ENCODE data around the gene FAAH2.
"Not testable (repeated sequence)": the region's sequence is repeated elsewhere in the genome, so short reads cannot be mapped to it uniquely, and the experiment has no call there.

FAAH2 gene, protein sequence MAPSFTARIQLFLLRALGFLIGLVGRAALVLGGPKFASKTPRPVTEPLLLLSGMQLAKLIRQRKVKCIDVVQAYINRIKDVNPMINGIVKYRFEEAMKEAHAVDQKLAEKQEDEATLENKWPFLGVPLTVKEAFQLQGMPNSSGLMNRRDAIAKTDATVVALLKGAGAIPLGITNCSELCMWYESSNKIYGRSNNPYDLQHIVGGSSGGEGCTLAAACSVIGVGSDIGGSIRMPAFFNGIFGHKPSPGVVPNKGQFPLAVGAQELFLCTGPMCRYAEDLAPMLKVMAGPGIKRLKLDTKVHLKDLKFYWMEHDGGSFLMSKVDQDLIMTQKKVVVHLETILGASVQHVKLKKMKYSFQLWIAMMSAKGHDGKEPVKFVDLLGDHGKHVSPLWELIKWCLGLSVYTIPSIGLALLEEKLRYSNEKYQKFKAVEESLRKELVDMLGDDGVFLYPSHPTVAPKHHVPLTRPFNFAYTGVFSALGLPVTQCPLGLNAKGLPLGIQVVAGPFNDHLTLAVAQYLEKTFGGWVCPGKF

GRCh38 chrX:57286507-57287251 lies at the start of gene FAAH2:
FAAH2 (plus strand) TSS chrX:57286706; CDS start chrX:57286826, 120 bp downstream.
- DNase-seq: peak; percentile 86

GRCh38 chrX:57241967-57242366 lies 44.5 kb upstream of the FAAH2 start:
- no peak for DNase-seq

DNA sequence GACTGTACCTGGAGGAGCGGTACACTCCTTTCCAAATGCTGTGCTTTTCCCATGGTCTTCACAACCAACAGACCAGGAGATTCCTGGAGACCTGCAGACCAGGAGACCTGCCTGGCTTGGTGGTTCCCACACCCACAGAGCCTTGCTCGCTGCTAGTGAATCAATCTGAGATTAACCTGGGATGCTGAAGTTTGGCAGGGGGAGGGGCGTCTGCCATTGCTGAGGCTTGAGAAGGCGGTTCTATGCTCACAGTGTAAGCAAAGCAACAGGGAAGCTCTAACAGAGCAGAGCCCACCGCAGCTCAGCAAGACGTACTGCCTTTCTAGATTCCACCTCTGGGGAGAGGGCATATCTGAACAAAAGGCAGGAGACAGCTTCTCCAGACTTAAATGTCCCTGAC lies 34.5 kb upstream of the FAAH2 start:
- no peak for DNase-seq

DNA sequence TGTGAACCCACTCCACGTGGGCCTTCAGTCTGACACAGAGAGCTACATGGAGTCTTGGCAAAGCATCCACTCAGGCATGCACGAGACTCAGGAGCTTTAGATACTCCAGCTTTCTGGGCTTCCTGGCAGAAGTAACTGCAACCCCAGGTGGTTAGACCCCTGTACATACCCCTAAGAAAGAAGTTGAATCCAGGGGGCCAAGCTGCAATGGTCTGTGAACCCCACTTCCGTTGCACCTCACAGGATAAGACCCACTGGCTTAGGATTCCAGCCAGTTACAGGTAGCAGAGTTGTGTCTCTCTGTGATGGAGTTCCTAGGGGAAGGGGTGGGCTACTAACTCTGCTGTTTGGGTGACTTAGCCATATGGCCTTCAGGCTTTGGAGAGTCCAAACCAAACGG lies 21.4 kb upstream of the FAAH2 start:
- DNase-seq: no peak

DNA sequence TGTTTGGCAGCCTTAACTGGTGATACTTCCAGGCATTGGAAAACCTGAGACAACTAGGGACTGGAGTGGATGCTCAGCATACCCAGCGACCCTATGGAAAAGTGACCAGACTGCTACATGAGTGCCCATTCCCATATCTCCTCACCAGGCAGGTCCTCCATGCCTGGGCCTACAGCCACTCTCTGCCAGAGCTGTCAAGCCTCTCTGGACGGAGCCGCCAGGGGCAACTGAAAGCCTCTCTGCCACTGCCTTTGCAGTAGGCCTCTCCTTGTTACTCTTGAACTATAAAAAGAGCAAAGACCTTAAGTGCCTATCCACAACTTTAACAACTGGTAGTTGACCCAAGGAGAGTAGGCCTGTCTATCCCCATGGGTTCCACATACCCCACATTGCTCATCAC lies 20.2 kb upstream of the FAAH2 start:
- no peak for DNase-seq

DNA sequence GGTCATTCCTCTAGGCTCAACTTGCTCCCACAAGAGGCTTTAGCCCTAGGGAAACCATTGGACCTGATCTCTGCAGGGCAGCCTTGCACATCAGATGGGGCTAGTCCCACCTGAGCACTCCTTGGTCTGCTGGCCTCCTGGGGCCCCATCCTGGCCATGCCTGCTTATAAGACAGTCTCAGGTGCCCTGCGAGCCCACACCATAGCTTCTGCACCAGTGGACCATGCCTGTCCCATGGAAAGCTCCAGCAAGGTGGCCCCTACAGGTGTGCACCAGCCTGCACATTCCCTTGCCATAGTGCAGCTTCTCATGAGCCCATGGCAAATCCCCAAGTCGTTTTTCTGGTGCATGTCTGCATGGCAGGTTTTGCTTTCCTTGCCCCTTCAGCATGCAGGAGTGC lies 19.6 kb upstream of the FAAH2 start:
- no peak for DNase-seq

DNA sequence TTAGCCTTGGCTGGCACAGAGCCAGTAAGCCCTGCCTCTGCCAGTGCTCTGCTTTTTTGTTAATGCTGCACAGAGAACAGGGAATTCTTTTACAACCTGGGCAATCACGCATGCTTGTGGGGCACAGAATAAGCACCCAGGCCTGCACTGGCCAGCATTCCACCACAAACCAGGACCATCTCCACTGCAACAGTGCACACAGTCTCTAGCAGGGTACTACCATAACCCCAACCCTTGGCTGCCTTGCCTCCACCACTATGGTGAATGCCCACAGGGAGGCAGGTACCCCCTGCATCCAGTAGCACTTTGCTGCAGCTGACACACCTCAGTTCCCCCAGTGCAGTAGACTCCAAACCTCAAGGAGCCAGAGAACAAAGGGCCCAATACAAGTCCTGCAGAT lies 19.2 kb upstream of the FAAH2 start:
- no peak for DNase-seq

- DNase-seq: no peak
Observed at GRCh38 chrX:57270980-57271379, 15.5 kb upstream of the FAAH2 start.

DNA sequence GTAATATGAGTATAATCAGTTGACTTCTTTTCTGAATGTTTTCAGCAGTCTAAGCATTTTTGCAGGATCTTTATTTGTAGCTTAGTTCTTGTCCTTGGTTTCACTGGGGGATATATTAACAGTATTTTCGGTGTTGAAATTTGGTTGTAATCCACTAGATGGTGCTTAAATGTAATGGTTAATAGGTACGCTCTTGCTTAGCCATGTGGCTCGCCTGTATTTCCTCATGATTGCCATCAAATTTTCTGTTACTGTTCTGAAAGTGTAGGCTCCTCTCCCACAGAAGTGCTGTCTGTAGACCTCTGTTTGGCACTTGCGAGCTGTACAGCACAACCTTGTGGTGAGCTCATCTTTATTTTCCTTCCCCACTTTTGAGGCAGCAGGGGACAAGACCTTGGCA lies 3.9 kb upstream of the FAAH2 start:
- no peak for DNase-seq

- no peak for DNase-seq
Observed at GRCh38 chrX:57285001-57285400, 1.5 kb upstream of the FAAH2 start.

GRCh38 chrX:57289089-57289488 lies 2.6 kb downstream of the FAAH2 start:
- DNase-seq: no peak

- DNase-seq: no peak
Observed at GRCh38 chrX:57294961-57295360, 8.5 kb downstream of the FAAH2 start.

DNA sequence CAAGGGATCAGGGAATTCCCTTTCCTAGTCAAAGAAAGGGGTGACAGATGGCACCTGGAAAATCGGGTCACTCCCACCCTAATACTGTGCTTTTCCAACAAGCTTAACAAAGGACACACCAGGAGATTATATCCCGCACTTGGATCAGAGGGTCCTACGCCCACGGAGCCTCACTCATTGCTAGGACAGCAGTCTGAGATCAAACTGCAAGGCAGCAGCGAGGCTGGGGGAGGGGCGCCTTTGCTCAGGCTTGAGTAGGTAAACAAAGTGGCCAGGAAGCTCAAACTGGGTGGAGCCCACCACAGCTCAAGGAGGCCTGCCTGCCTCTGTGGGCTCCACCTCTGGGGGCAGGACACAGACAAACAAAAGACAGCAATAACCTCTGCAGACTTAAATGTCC lies 9.2 kb downstream of the FAAH2 start:
- not testable (repeated sequence) for DNase-seq

- no peak for DNase-seq
Observed at GRCh38 chrX:57313583-57314215, 27.2 kb downstream of the FAAH2 start.

DNA sequence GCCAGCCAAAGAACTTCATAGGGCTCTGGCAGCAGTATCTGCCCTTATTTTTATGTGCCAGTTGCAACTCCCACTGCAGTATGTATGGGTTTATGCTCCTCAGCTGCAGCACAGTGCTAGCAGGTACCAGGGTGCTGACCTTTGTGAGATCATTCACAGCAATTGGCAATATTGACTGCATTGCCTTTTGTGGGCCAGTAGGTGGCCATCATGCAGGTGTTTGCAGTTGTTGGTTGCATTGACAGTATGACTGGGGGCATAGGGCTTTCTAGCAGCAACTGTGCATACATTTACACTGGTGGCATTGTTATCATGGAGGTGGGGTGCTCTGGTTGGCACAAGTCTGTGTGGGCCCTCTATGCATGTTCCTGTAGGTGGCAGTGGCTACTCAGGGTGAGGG lies 42.5 kb downstream of the FAAH2 start:
- no peak for DNase-seq

- DNase-seq: not testable (repeated sequence)
Observed at GRCh38 chrX:57335790-57336189, 49.3 kb downstream of the FAAH2 start.

DNA sequence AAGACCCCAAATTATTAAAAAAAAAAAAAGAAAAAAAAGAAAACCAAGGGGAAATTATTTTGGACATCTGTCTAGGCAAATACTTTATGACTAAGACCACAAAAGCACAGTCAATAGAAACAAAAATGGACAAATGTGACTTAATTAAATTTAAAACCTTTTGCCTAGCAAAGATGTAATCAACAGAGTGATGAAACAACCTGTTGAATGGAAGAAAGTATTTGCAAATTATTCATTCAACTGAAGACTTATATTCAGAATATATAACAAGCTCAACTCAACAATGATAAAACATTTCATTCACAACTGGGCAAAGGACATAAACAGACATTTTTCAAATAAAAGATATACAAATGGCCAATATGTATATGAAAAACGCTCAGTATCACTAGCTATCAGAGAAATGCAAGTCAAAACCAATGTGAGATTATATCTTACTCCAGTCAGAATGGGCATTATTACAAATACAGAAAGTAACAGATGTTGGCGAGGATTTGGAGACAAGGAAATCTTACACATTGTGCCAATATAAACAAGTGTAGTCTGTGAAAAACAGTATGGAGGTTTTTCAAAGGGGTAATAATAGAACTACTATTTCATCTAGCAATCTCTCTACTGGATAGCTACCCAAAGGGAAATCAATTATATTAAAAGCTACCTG lies 67.1 kb downstream of the FAAH2 start:
- DNase-seq: no peak

GRCh38 chrX:57364145-57364544 lies 77.6 kb downstream of the FAAH2 start:
- no peak for DNase-seq

DNA sequence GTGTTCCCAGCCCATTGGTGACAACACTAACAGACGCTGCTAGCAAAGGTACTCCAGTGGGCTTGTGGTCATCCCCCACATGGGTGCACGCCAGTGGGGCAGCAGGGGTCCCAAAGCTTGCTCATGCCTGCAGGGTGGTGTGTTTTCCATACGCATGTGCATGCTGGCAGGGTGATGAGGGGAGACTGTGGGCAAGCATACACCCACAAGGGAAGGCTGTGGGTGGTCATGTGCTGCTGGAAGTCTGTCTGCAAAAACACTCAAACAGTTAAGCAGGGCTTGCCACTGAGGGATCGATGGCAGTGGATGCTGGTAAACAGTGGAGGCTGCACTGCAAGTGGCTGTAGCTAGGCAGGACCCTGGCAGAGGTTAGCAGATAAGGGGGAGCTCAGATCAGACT lies 79.9 kb downstream of the FAAH2 start:
- no peak for DNase-seq

- DNase-seq: no peak
Observed at GRCh38 chrX:57367649-57368048, 81.1 kb downstream of the FAAH2 start.

GRCh38 chrX:57368158-57368557 lies 81.7 kb downstream of the FAAH2 start:
- no peak for DNase-seq

GRCh38 chrX:57379296-57379695 lies 92.8 kb downstream of the FAAH2 start:
- no peak for DNase-seq
